AG08395 (cell line): Measurements from ENCODE around the gene CAPS2.
"Not testable (repeated sequence)": the region's sequence is repeated elsewhere in the genome, so short reads cannot be mapped to it uniquely, and the experiment has no call there.

Experiments used
- DNase-seq: peaks from one replicate; pipeline ENCODE4 v3.0.0; 2012; ENCODE audit warnings: mixed read lengths, low spot score

Gene CAPS2

DNA sequence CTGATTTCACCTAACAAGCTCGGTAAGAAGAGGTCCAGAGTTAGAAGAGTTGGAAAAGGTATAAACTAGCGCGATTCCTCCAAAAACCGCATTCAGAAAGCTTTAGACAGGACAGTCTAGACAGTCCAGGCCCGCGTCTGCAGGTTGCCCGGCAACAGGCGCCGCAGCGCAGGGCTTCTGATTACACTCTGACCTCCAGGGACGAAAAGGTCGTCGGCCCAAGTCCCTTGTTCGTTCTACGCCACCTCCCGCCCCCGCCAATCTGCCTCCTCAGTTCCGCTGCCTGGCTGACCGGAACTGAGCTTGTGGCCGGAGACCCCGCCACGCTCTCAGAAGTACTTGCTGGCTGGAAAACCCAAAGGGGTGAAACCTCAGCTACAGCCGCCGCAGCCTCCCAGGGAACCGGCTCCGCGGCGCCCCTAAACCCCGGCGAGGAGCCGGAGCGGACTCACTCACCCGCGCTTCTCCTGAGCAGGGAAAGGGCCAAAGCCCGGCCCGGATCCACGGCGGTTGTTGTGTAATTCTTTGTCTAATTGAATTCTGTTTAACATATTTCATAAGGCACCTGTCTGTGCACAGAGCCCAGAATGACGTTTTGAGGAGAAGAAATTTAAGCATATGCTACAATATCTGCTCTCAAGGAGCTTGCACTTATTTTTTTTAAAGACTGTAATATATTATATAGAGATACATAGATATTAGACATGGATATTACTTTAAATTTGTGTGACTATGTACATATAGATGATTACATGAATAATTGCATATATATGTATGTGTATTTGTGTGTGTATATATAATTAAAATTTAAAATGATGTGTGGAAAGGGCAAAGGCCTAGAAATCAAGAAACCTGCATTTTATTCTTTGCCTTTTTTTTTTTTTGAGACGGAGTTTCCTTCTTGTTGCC lies at the start of gene CAPS2:
Gene CAPS2, minus strand, starts transcription at position 407 of the 909 bp plus-strand sequence. CDS start 3,826 bp downstream, outside the sequence.
- peak; percentile 91 for DNase-seq

DNA sequence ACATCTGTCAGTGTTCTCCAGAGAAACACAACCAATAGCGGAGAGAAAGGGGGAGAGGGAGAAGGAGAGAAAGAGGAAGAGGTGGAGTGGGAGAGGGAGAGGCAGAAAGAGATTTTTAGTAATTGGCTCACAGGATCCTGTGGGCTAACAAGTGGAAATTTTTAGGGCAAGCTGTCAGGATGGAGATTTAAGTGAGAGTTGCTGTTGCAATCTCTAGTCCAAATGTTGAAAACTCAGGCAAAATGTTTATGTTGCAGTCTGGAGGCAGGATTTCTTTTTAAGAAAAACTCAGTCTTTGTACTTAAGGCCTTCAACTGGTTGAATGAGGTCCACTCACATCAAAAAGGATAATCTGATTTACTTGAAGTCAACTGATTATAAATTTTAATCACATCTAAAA lies 48.2 kb upstream of the CAPS2 start:
- no peak for DNase-seq

DNA sequence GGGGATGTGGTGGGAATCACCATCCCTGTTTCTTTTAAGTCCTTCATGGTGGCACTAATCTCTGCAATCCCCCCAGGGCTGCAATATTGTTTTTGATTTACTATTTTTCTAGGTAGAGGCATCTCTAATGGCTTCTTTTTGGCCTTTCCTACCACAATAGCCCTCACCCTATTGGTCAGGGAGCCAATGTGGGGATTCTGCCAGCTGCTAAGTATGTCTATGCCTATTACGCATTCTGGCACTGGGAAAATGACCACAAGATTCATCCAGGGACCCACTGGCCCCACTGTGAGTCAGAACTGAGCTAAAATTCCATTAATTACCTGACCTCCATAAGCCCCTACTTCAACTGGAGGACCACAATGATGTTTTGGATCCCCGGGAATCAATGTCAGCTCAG lies 44.8 kb upstream of the CAPS2 start:
- DNase-seq, result no peak

DNA sequence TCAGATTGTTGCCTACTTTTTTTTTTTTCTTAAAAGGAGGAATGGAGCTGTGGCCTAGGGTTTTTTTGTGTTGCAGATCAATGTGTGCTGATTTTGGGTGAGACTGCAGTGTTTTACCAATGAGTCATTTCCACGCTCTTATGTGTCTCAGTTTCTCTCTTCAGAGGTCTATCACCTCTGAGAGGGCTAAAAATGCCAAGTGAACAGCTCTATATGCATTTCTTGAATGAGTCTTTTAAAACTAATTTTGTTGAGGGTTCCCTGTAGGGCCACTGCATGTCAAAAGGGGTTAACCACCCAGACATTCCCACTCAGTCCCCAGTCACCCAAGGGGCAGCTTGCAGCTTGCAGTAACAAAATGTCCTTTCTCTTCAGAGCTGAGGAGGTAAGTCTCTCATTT lies 36.5 kb upstream of the CAPS2 start:
- peak; percentile 2 for DNase-seq

DNA sequence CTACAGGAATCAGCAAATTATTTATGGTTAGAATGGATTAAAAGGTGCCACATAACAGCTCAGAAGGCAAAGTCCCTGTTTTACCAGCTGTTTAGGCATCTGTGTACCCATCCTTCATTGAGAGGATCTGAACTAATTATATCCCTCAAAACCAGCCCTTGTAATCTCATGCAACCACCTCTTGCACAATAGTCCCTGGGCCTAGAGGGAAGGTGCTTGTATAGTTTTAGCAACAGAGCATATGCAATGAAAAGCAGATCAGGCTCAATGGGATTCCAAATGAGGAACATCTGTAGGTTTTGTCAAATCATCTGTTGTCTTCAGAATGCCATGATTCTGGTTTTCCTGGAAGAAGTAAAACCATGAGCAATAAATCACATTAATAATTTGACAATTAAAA lies 34.8 kb upstream of the CAPS2 start:
- DNase-seq, result peak; percentile 25

DNA sequence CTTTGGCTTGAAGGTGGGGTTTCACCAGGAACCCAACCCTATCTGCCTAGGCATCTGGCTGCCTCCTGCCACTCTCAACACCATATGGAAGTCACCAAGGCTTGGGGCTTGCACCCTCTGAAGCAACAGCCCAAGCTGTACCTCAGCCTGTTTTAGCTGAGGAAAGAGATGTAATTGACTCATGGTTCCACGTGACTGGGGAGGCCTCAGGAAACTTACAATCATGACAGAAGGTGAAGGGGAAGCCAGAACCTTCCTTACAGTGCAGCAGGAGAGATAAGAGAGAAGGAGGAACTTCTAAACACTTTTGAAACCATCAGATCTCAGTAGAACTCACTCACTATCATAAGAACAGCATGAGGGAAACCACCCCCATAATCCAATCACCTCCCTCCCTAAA lies 31.3 kb upstream of the CAPS2 start:
- DNase-seq, result no peak

DNA sequence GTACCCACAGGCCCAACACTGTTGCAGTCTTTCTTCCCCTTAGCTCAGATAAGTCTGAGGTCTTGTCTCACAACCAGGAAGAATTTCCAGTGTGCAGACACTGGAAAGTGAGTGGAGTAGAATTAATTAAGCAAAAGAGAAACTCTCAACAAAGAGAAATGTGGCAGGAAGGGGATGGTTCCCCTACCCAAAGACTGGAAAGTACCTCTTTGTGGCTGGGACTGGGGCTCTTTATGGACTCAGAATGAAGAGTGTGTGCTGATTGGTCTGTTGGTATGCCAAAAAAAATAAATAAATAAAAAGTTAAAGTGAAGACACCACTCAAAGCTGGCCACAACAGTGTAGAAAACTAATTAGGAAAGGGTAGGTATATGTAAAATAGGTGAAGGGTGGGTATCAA lies 30.8 kb upstream of the CAPS2 start:
- DNase-seq, result no peak

DNA sequence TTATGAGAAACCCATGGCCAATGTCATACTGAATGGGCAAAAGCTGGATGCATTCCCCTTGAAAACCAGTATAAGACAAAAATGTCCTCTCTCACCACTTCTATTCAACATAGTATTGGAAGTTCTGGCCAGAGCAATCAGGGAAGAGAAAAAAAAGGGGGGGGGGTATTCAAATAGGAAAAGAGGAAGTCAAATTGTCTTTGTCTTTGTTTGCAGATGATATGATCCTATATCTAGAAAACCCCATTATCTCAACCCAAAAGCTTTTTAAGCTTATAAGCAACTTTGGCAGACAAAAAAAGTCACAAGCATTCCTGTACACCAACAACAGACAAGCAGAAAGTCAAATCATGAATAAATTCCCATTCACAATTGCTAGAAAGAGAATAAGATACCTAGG lies 23.9 kb upstream of the CAPS2 start:
- DNase-seq, result no peak

DNA sequence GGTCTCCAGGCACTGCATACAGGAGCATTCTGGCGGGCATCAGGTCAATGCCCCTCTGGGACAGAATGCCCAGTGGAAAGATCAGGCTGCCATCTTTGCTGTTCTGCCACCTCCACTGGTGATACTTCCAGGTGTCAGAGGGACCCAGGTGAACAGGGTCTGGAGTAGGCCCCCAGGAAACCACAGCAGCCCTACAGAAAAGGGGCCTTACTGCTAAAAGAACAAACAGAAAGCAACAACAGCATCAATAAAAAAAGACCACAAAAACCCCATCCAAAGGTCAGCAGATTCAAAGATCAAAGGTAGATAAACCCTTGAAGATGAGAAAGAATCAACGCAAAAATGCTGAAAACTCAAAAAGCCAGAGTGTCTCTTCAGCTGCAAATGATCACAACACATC lies 20.3 kb upstream of the CAPS2 start:
- no peak for DNase-seq

DNA sequence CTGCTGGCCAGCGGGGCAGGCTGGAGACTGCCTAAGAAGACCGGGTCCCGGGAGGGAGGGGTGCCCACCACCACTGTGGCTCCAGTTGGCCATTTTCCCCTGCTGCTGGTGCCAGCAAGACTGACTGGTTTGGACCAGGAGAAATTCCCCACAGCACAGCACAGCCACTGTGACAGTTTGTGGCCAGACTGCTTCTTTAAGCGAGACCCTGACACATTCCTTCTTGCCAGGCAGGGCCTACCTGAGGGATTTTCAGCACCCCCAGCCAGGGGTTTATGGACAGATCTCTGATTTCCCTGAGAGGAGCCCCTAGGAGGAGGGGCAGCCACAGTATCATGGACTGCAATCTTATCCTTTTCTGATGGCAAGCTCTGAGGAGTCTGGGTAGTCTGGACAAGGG lies 19.8 kb upstream of the CAPS2 start:
- no peak for DNase-seq

DNA sequence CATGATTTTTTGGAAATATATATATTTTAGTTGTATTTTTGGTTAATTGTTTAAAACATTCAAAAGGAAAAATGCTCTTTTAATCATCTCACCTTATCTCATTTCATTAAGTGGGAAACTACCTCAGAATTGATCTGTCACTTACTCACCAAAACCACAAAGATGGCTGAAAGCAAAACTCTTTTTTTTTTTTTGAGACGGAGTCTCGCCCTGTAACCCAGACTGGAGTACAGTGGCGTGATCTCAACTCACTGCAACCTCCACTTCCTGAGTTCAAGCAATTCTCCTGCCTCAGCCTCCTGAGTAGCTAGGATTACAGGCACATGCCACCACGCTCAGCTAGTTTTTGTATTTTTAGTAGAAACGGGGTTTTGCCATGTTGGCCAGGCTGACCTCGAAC lies 16.1 kb upstream of the CAPS2 start:
- DNase-seq, result not testable (repeated sequence)

DNA sequence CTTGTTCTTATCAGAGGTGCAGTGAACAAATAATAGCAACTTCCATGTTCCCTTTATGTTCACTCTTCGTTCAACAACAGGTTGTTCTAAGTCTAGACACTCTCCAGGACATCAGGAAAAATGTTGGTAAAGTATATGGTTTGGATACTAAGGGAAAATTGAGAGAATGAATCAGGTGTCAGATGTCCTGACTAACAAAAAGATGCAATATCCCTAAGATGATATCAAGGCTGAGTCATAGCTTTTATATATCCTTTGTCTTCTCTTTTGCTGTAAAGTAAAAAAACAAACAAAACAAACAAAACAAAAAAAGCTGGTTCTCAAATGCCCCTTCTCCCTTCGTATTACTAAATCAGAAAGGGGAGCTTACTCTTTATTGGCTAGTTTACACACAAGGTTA lies 15.4 kb upstream of the CAPS2 start:
- DNase-seq, result no peak

DNA sequence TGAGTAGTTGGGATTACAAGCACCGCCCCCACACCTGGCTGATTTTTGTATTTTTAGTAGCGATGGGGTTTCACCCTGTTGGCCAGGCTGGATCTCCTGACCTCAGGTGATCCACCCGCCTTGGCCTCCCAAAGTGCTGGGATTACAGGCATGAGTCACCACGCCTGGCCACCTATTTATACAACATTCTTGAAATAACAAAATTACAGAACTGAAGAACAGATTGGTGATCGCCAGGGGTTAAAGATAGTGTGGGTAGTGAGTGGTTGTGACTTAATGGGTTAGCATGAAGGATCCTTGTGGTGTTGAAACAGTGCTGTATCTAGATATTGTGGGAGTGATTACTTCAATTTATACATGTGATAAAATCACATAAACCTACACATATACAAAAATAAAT lies 11.7 kb upstream of the CAPS2 start:
- DNase-seq, result no peak

DNA sequence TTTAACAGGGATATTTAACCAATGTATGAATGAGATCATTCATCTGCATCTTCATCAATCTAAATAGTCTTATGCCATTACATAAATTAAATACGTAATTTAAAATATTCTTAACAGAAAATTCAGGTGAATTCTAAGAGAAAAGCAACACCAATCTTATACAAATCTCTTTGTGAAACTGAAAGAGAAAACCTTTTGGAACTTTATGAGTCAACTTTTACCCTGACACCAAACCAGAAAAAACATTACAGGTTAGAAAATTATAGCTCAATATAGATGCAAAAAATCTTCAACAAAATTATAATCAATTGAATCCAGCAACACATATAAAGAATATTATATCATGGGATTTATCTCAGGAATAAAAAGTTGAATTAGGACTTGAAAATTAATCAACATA lies 7.8 kb upstream of the CAPS2 start:
- no peak for DNase-seq

DNA sequence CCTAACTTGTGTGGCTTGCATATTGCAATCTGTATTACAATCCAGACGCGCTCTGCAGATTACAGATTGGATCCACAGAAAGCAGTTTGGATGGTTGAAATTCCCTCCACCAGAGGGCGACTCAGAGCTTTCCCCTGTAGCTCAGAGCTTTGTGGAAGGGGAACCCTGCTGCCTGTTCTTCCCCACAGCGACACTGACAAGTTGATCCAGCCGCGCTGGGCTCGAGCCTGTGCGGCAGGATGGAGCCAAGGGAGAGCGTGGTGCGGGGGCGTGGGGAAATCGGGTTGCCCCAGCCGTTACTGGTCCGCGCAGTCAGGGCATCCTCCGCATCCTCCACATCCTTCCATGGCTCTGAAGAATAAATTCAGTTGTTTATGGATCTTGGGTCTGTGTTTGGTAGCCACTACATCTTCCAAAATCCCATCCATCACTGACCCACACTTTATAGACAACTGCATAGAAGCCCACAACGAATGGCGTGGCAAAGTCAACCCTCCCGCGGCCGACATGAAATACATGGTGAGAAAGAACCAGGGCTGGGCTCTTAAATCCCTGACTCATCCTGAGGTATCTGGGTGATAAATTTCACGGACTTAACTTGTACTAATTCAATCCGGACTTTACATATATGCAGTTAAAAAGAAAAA lies 4.4 kb upstream of the CAPS2 start, which contains the start of gene GLIPR1L1:
Gene GLIPR1L1, plus strand, starts transcription at position 287 of the 647 bp plus-strand sequence. Its CDS starts 59 bp downstream, at position 346.
- DNase-seq, result peak; percentile 80

DNA sequence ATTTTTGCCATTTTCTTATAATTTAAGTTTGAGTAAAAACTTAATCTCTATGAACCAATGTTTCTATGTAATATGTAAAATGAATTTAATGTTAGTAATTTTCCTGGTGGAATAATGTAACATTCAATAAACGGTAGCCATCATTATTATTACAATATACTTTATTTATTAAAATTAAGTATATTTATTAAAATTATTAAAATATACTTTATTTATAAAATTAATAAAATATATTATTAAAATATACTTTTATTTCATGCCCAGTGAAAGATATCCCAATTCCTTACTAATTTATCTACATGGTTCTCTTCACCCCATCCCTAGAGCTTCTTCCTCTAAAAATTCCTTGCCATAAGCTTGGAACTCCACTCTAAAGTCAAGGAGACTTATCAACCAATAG lies 2.5 kb downstream of the CAPS2 start:
- DNase-seq, result no peak

DNA sequence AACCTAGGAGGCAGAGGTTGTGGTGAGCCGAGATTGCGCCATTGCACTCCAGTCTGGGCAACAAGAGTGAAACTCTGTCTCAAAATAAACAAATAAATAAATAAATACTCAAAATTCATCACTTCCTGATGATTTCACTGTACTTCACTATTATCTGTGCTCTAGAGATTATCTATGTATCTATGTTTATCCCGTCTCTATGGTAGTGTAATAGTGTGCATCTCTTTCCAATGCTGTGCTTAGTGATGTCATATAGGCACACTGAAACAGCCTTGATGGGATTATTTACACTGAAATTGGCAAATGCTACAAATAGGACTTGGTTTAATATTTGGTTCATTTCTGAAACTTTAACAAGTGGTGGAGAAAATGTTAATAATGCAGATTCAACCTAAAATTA lies 6.5 kb downstream of the CAPS2 start:
- DNase-seq, result no peak

DNA sequence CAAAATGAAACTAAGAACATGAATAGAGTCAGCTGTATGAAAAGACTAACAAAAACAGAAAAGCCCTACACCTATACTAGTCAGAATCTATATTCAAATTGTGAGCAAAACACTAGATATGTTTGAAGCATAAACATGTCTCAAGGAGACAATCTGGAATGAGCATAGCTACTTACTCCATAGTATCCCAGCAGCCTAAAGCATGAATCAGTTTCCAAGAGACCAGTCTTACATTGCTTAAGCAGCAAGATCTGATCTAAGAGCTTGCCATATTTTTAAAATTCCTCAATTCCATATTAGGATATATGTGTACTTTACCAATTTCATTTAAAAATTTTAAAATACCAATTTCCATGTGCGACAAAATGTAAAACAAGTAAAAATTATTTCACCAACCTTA lies 7.7 kb downstream of the CAPS2 start:
- DNase-seq, result peak; percentile 32

DNA sequence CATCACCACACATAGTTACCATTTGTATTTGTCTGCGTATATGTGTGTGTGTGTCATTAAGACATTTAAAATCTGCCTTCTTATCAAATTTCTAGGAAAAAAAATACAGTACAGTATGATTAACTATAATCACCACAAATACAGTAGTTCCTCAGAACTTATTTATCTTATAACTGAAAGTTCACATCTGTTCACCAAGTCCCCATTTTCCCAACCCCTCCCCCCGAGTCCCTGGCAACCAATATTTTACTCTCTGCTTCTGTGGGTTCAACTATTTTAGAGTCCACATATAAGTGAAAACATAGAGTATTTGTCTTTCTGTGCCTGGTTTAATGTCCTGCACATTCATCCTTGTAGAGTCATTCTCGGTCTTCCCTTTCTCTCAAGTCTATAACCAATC lies 12.3 kb downstream of the CAPS2 start:
- DNase-seq, result no peak

DNA sequence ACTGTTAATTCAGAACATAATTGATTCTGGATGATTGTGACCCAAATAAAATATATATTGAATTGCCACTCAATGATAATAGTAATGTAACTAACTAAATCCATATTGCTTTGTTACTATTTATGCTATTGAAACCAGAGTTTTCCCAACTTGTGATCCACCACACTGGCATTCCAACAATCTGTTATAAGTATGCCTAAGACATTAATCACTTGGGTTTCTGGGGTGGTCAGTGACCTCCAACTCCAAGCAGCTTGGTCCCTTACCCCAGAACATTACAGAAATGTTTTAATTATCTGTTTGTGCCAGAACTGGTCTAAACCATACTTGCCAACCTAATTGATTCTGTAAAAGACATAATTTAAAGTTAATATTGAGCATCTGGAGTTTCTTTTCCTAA lies 14.6 kb downstream of the CAPS2 start:
- peak; percentile 59 for DNase-seq

DNA sequence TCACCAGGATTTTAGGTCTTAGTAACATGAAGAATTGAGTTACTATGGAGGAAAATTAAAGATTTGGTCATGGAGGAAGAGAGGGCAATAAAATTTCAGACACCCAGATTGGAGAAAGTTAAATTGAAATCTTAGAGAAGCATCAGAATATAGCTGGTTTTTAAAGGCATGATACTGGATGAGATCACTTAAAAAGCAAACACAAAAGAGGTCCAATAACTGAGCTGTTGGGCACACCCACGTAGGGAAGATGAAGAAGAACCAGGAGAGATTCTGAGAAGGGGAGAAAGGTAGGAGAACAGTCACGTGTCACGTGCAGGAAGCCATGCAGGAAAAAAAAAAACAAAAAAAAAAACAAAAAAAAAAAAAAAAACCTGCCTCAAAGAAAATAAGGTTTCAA lies 18.8 kb downstream of the CAPS2 start:
- DNase-seq, result no peak

DNA sequence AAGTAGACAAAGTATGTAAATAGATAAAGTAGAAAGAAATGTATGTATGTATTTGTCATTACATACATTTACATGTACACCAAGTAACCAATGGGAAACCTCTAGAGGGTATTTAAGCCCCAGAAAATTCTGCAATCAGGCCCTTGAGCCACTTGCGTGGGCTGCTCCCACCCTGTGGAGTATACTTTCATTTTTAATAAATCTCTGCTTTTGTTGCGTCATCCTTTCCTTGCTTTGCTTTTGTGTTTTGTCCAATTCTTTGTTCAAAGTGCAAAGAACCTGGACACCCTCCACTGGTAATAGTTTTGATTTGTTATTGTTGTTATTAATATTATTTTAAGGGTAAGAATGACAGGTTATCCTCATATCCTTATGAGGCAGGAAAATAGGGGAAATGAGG lies 21.8 kb downstream of the CAPS2 start:
- DNase-seq, result no peak
